HL-60 (cell line): Measurements from ENCODE around the gene EPHB3.

Source experiments
- GABPA ChIP-seq: IDR thresholded peaks from 2 replicates; pipeline ENCODE4 v1.6.1; 2012; ENCODE audit warnings: low read depth
- POLR2AphosphoS5 ChIP-seq: IDR thresholded peaks from 2 replicates; pipeline ENCODE4 v1.6.1; 2012; ENCODE audit warnings: low read depth
- SPI1 ChIP-seq: IDR thresholded peaks from 2 replicates; pipeline ENCODE4 v1.6.1; 2012; ENCODE audit warnings: low read depth, mild to moderate bottlenecking, borderline replicate concordance
- TF ChIP-seq, protein P1 (sequence below): IDR thresholded peaks from 2 replicates; pipeline ENCODE4 v1.6.1; 2012; ENCODE audit warnings: low read depth; ENCODE audit not compliant: insufficient replicate concordance
- TF ChIP-seq, protein P2 (sequence below): IDR thresholded peaks from one replicate; pipeline ENCODE4 v1.5.1; 2011; ENCODE audit warnings: low read length, control low read depth, inconsistent platforms; ENCODE audit not compliant: insufficient read depth

DNA sequence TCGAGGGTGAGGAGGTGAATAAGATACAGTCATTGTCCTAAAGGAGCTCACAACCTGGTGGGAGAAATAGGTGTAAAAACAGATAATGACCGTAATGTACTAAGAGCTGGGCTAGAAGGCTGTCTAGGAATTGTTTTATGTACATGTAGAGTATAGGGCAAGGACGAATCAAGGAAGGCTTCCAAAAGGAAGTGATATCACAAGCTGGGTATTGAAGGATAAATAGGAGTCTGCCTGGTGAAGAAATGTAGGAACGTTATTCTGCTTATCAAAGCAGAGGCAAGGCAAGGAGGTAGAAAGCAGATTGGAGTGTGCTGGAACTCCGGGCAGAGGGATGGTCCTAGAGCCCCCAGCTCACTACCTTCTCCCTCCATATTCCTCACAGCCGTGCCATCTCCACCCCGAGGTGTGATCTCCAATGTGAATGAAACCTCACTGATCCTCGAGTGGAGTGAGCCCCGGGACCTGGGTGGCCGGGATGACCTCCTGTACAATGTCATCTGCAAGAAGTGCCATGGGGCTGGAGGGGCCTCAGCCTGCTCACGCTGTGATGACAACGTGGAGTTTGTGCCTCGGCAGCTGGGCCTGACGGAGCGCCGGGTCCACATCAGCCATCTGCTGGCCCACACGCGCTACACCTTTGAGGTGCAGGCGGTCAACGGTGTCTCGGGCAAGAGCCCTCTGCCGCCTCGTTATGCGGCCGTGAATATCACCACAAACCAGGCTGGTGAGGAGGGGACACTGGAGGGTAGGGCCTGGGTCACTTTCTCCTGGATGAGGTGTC is 15.1 kb downstream of the EPHB3 start:
- TF ChIP-seq, protein P1, sequence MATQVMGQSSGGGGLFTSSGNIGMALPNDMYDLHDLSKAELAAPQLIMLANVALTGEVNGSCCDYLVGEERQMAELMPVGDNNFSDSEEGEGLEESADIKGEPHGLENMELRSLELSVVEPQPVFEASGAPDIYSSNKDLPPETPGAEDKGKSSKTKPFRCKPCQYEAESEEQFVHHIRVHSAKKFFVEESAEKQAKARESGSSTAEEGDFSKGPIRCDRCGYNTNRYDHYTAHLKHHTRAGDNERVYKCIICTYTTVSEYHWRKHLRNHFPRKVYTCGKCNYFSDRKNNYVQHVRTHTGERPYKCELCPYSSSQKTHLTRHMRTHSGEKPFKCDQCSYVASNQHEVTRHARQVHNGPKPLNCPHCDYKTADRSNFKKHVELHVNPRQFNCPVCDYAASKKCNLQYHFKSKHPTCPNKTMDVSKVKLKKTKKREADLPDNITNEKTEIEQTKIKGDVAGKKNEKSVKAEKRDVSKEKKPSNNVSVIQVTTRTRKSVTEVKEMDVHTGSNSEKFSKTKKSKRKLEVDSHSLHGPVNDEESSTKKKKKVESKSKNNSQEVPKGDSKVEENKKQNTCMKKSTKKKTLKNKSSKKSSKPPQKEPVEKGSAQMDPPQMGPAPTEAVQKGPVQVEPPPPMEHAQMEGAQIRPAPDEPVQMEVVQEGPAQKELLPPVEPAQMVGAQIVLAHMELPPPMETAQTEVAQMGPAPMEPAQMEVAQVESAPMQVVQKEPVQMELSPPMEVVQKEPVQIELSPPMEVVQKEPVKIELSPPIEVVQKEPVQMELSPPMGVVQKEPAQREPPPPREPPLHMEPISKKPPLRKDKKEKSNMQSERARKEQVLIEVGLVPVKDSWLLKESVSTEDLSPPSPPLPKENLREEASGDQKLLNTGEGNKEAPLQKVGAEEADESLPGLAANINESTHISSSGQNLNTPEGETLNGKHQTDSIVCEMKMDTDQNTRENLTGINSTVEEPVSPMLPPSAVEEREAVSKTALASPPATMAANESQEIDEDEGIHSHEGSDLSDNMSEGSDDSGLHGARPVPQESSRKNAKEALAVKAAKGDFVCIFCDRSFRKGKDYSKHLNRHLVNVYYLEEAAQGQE = no peak
- TF ChIP-seq, protein P2, sequence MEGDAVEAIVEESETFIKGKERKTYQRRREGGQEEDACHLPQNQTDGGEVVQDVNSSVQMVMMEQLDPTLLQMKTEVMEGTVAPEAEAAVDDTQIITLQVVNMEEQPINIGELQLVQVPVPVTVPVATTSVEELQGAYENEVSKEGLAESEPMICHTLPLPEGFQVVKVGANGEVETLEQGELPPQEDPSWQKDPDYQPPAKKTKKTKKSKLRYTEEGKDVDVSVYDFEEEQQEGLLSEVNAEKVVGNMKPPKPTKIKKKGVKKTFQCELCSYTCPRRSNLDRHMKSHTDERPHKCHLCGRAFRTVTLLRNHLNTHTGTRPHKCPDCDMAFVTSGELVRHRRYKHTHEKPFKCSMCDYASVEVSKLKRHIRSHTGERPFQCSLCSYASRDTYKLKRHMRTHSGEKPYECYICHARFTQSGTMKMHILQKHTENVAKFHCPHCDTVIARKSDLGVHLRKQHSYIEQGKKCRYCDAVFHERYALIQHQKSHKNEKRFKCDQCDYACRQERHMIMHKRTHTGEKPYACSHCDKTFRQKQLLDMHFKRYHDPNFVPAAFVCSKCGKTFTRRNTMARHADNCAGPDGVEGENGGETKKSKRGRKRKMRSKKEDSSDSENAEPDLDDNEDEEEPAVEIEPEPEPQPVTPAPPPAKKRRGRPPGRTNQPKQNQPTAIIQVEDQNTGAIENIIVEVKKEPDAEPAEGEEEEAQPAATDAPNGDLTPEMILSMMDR = no peak
- TF ChIP-seq GABPA = no peak
- TF ChIP-seq SPI1 = no peak
- no peak for TF ChIP-seq POLR2AphosphoS5
